ENCODE measurements around the gene DNASE2B. TPM values are rescaled to one million over a fixed set of nuclear protein-coding genes. Genes with fewer than 3 reads are reported as not detected.

Gene DNASE2B
- total RNA-seq, 1 experiment from 2014 or later = not detected

DNA sequence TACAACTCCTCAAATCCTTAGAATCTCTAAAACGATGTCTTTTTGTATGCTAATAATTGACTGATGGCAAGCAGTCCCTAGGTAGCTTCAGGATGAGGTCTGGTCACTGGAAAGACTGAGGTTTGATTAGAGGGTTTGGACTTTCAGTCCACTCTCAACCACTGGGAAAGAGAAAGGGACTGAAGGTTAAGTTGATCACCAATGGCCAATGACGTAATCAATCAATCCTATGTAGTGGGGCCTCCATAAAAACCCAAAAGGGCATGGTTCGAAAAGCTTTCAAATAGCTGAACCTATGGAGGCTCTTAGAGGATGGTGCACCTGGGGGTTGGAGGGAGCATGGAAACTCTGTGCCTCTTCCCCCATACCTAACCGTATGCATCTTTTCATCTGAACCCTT lies 39.6 kb upstream of the DNASE2B start:
- H3K27me3 Mint-ChIP-seq (ENCODE audit: insufficient read depth, unreplicated experiment) = no peaks in the 10 kb centered on the region
- no peak overlapping the region for H3K4me3 Mint-ChIP-seq (ENCODE audit: unreplicated experiment)
- POLR2A ChIA-PET = no interaction called here
- DNase-seq (ENCODE audit: unreplicated experiment) = no peak
- TF ChIP-seq, protein P1, sequence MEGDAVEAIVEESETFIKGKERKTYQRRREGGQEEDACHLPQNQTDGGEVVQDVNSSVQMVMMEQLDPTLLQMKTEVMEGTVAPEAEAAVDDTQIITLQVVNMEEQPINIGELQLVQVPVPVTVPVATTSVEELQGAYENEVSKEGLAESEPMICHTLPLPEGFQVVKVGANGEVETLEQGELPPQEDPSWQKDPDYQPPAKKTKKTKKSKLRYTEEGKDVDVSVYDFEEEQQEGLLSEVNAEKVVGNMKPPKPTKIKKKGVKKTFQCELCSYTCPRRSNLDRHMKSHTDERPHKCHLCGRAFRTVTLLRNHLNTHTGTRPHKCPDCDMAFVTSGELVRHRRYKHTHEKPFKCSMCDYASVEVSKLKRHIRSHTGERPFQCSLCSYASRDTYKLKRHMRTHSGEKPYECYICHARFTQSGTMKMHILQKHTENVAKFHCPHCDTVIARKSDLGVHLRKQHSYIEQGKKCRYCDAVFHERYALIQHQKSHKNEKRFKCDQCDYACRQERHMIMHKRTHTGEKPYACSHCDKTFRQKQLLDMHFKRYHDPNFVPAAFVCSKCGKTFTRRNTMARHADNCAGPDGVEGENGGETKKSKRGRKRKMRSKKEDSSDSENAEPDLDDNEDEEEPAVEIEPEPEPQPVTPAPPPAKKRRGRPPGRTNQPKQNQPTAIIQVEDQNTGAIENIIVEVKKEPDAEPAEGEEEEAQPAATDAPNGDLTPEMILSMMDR (IDR thresholded peaks at IDR 0.05; ENCODE audit: unreplicated experiment) = no peak
- CTCF ChIA-PET = no interaction called here
- peaks cover 7% of the 10 kb centered on the region for H3K9me3 Mint-ChIP-seq (ENCODE audit: unreplicated experiment)
- H3K27ac Mint-ChIP-seq (ENCODE audit: low read depth, unreplicated experiment) = no peak overlapping the region
- intact Hi-C loops (cut with micrococcal nuclease) = no loop called here
- no TSS peak for BruUV-seq (replicated peaks)
- no peaks in the 10 kb centered on the region for H3K36me3 Mint-ChIP-seq (ENCODE audit: insufficient read depth, unreplicated experiment)
- peaks cover 10% of the 10 kb centered on the region for H3K4me1 Mint-ChIP-seq (ENCODE audit: insufficient read depth, unreplicated experiment)

DNA sequence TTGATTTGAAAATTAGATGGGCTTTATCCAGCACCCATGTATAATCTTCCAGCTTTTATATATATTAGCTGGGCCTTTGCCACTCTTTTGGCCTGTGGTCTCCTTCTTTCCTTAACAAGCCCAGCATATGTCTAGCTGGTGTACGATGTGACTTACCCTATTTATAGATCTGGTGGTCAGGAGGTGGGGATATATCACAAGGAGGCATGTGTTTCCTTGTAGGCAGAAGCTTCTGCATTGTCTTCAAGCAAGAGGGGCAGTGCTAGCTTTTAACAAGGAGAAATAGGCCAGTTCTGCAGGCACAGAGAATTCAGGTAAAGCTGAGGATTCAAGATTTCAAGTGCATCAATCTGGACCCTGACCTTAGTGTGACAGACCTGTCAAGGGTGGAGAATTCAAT lies 38.0 kb upstream of the DNASE2B start:
- Mint-ChIP-seq H3K4me3 (ENCODE audit: unreplicated experiment) (no peak overlapping the region), H3K36me3 (ENCODE audit: insufficient read depth, unreplicated experiment) (no peaks in the 10 kb centered on the region), H3K27me3 (ENCODE audit: insufficient read depth, unreplicated experiment) (no peaks in the 10 kb centered on the region), H3K4me1 (ENCODE audit: insufficient read depth, unreplicated experiment) (peaks cover 9% of the 10 kb centered on the region), H3K9me3 (ENCODE audit: unreplicated experiment) (peaks cover 7% of the 10 kb centered on the region), H3K27ac (ENCODE audit: low read depth, unreplicated experiment) (no peak overlapping the region)
- ChIA-PET POLR2A (no interaction called here), CTCF (interaction anchor here (1.0 to 1.5 kb wide), 3 partner anchors 10 to 179 kb away, joined by 3 read pairs; no protein-coding TSS in a partner anchor)
- intact Hi-C loops (cut with micrococcal nuclease) = no loop called here
- TF ChIP-seq, protein P1 (IDR thresholded peaks at IDR 0.05; ENCODE audit: unreplicated experiment) = no peak
- DNase-seq (ENCODE audit: unreplicated experiment) = no peak
- no TSS peak for BruUV-seq (replicated peaks)

DNA sequence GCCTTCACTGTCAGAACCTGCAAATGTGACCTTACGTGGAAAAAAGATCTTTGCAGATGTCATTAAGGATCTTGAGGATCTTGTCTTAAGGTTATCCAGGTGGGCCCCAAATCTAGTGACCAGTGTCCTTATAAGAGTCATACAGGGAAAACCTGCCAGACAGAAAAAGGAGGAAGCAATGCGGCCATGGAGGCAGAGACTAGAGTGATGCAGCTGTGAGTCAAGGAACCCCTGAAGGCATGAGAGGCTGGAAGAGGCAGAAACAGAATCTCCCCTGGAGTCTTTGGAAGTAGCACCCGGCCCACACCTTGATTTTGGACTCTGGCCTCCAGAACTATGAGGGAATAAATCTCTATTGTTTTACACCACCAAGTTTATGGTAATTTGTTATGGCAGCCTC lies 36.5 kb upstream of the DNASE2B start:
- peaks cover 7% of the 10 kb centered on the region for H3K9me3 Mint-ChIP-seq (ENCODE audit: unreplicated experiment)
- H3K27ac Mint-ChIP-seq (ENCODE audit: low read depth, unreplicated experiment) = no peak overlapping the region
- H3K4me1 Mint-ChIP-seq (ENCODE audit: insufficient read depth, unreplicated experiment) = peaks cover 16% of the 10 kb centered on the region
- H3K4me3 Mint-ChIP-seq (ENCODE audit: unreplicated experiment) = no peak overlapping the region
- DNase-seq (ENCODE audit: unreplicated experiment) = peak; percentile 38
- TF ChIP-seq, protein P1 (IDR thresholded peaks at IDR 0.05; ENCODE audit: unreplicated experiment) = no peak
- no TSS peak for BruUV-seq (replicated peaks)
- CTCF ChIA-PET = interaction anchor here (0.6 to 1.5 kb wide), 2 partner anchors 28 to 783 kb away, joined by 3 read pairs; no protein-coding TSS in a partner anchor
- POLR2A ChIA-PET = no interaction called here
- intact Hi-C loops (cut with micrococcal nuclease) = no loop called here
- H3K36me3 Mint-ChIP-seq (ENCODE audit: insufficient read depth, unreplicated experiment) = no peaks in the 10 kb centered on the region
- no peaks in the 10 kb centered on the region for H3K27me3 Mint-ChIP-seq (ENCODE audit: insufficient read depth, unreplicated experiment)

DNA sequence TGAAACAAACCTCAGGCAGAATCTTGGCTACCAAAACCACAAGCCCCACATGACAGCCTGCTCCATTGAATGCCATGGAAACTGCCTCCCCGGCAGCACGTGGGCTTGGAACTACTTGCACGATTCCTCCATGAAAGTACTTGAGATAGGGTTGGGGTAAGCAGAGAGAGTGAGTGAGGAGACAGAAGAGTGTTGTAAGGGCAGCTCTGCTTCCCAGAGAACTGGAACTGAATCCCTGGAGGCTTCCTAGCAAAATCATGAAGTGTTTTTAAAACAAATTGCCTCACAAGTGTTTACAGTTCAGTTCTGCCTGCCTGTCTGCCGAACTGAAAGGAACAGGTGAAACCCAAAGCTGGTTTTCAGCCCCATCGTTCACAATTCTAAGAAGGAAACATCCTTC lies 35.3 kb upstream of the DNASE2B start:
- Mint-ChIP-seq H3K36me3 (ENCODE audit: insufficient read depth, unreplicated experiment) (no peaks in the 10 kb centered on the region), H3K4me3 (ENCODE audit: unreplicated experiment) (no peak overlapping the region), H3K4me1 (ENCODE audit: insufficient read depth, unreplicated experiment) (peaks cover 16% of the 10 kb centered on the region), H3K9me3 (ENCODE audit: unreplicated experiment) (peaks cover 3% of the 10 kb centered on the region), H3K27ac (ENCODE audit: low read depth, unreplicated experiment) (no peak overlapping the region), H3K27me3 (ENCODE audit: insufficient read depth, unreplicated experiment) (no peaks in the 10 kb centered on the region)
- CTCF ChIA-PET = interaction anchor here (0.8 kb wide), 1 partner anchor 30 kb away, joined by 3 read pairs; no protein-coding TSS in a partner anchor
- no peak for DNase-seq (ENCODE audit: unreplicated experiment)
- intact Hi-C loops (cut with micrococcal nuclease) = no loop called here
- POLR2A ChIA-PET = interaction anchor here (0.7 kb wide), 1 partner anchor 167 kb away, joined by 3 read pairs; no protein-coding TSS in a partner anchor
- TF ChIP-seq, protein P1 (IDR thresholded peaks at IDR 0.05; ENCODE audit: unreplicated experiment) = no peak
- no TSS peak for BruUV-seq (replicated peaks)

Measured in MCF 10A (cell line).